Astrocyte (in vitro differentiated cells and primary cell): Measurements from ENCODE around the gene FUT8.

Experiments
- EZH2 ChIP-seq: IDR thresholded peaks from 2 replicates; pipeline ENCODE4 v1.6.1; 2012; ENCODE audit warnings: mild to moderate bottlenecking, low read length, inconsistent platforms; ENCODE audit not compliant: insufficient read depth
- TF ChIP-seq, protein P1 (sequence below): IDR thresholded peaks from 2 replicates; pipeline ENCODE4 v1.5.1; 2011; ENCODE audit warnings: low read depth, mild to moderate bottlenecking, inconsistent platforms, low read length, moderate library complexity; ENCODE audit not compliant: insufficient read depth

DNA sequence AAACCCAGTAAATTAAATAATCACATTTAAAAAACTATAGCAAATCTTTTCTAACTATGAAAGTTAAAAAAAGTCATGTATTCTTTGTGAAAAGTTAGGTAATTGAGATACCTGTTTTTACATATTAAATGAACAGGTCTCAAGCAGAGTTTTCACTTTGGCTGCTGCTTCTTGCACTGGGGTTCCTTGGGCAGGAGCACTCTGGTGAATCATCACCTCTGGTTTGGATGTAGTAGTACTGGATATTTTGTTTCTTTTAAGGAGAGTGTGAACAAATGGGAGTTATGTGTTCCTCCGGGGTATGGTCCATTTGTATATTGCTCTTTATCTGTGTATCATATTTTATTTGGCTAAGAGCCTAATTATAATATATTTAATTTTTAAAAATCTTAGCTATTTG, 82.7 kb downstream of the FUT8 start:
- TF ChIP-seq, protein P1, sequence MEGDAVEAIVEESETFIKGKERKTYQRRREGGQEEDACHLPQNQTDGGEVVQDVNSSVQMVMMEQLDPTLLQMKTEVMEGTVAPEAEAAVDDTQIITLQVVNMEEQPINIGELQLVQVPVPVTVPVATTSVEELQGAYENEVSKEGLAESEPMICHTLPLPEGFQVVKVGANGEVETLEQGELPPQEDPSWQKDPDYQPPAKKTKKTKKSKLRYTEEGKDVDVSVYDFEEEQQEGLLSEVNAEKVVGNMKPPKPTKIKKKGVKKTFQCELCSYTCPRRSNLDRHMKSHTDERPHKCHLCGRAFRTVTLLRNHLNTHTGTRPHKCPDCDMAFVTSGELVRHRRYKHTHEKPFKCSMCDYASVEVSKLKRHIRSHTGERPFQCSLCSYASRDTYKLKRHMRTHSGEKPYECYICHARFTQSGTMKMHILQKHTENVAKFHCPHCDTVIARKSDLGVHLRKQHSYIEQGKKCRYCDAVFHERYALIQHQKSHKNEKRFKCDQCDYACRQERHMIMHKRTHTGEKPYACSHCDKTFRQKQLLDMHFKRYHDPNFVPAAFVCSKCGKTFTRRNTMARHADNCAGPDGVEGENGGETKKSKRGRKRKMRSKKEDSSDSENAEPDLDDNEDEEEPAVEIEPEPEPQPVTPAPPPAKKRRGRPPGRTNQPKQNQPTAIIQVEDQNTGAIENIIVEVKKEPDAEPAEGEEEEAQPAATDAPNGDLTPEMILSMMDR: no peak
- no peak for TF ChIP-seq EZH2
